ENCODE measurements around the gene C1orf53.

Gene C1orf53

GRCh38 chr1:197911111-197911856 is 8.9 kb downstream of the C1orf53 start:
- DNase-seq (ENCODE audit: low spot score), result peak; percentile 36
- in situ Hi-C loops (cut with MboI; ENCODE audit: low pct_unique_long_range_greater_than_20kb, low sequenced_read_pairs, unreplicated experiment), result no loop called here
- TF ChIP-seq CTCF (IDR thresholded peaks at IDR 0.05; ENCODE audit: extremely low read depth, insufficient read depth, missing control alignments), result no peak

- no peak for TF ChIP-seq CTCF (IDR thresholded peaks at IDR 0.05; ENCODE audit: extremely low read depth, insufficient read depth, missing control alignments)
- DNase-seq (ENCODE audit: low spot score), result no peak
- in situ Hi-C loops (cut with MboI; ENCODE audit: low pct_unique_long_range_greater_than_20kb, low sequenced_read_pairs, unreplicated experiment), result no loop called here
Measured at GRCh38 chr1:197911857-197912696, 9.6 kb downstream of the C1orf53 start.

GRCh38 chr1:197912739-197913494 is 10.5 kb downstream of the C1orf53 start:
- in situ Hi-C loops (cut with MboI; ENCODE audit: low pct_unique_long_range_greater_than_20kb, low sequenced_read_pairs, unreplicated experiment), result no loop called here
- no peak for DNase-seq (ENCODE audit: low spot score)
- no peak for TF ChIP-seq CTCF (IDR thresholded peaks at IDR 0.05; ENCODE audit: extremely low read depth, insufficient read depth, missing control alignments)

- in situ Hi-C loops (cut with MboI; ENCODE audit: low pct_unique_long_range_greater_than_20kb, low sequenced_read_pairs, unreplicated experiment), result no loop called here
- no peak for DNase-seq (ENCODE audit: low spot score)
- no peak for TF ChIP-seq CTCF (IDR thresholded peaks at IDR 0.05; ENCODE audit: extremely low read depth, insufficient read depth, missing control alignments)
Measured at GRCh38 chr1:197913495-197914276, 11.3 kb downstream of the C1orf53 start.

- in situ Hi-C loops (cut with MboI; ENCODE audit: low pct_unique_long_range_greater_than_20kb, low sequenced_read_pairs, unreplicated experiment), result no loop called here
- TF ChIP-seq CTCF (IDR thresholded peaks at IDR 0.05; ENCODE audit: extremely low read depth, insufficient read depth, missing control alignments), result no peak
- DNase-seq (ENCODE audit: low spot score), result no peak
Measured at GRCh38 chr1:197914510-197914909, 12.1 kb downstream of the C1orf53 start.
